Nephron progenitor cell (in vitro differentiated cells): ENCODE data around the gene ATP9B.

Experiments used
- DNase-seq: peaks from one replicate; pipeline ENCODE4 v3.0.0; 2021
- H3K27ac Mint-ChIP-seq: 2 replicates; pipeline ENCODE4 v1.8.0; 2021; ENCODE audit warnings: mild to moderate bottlenecking, moderate library complexity, mixed read lengths
- H3K27me3 Mint-ChIP-seq: 2 replicates; pipeline ENCODE4 v1.8.0; 2021; ENCODE audit warnings: mild to moderate bottlenecking, low read depth, mixed read lengths; ENCODE audit not compliant: poor library complexity
- H3K36me3 Mint-ChIP-seq: 2 replicates; pipeline ENCODE4 v1.8.0; 2021; ENCODE audit warnings: low read depth, mixed read lengths
- H3K4me1 Mint-ChIP-seq: 2 replicates; pipeline ENCODE4 v1.8.0; 2021; ENCODE audit warnings: mixed read lengths
- H3K4me3 Mint-ChIP-seq: 2 replicates; pipeline ENCODE4 v1.8.0; 2021; ENCODE audit warnings: mild to moderate bottlenecking, moderate library complexity, mixed read lengths
- H3K9me3 Mint-ChIP-seq: 2 replicates; pipeline ENCODE4 v1.8.0; 2021; ENCODE audit warnings: mild to moderate bottlenecking, moderate library complexity, mixed read lengths
- TF ChIP-seq, protein P1 (sequence below): fragments of 200-600 bp; sonication (generic); IDR thresholded peaks from 2 replicates; pipeline ENCODE4 v1.5.0; 2021; ENCODE audit warnings: antibody characterized with exemption

Gene ATP9B

DNA sequence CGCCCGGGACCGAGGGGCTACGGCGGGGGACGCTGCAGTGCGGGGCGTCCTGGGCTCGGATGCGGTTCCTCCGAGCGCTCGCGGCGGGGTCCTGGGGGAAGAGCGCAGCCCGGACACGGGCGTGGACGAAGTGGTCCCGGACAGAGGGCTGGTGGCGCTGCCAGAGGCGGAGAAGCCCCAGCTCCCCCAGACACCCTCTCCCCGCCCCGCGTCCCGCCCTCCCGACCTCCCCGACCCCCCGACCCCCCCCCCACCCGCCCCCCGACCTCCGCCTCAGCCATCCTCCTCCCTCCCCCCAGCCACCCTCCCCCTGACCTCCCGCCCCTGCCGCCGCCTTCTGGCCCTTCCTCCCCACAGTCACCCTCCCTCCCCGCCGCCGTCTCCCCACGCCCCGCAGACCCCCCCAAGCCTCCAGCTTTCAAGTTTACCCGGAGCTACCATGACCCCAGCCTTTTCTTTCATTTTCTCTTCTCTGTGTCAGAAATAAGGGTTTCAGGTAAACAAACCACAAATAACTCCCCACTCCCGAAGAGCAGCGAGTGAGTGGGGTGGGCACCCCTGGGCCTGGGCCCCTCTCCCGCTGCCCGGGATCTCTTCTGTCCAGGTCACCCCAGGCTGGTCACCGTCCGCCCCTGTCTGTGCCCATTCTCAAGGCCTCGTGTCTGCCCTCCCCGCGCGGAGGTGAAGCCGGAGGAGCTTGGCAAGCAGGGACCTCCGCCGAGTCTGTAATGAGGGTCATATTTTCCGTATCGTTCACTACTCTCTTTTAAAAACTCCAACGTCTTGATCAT lies 331.6 kb downstream of the ATP9B start:
- no peak overlapping the region for H3K27ac Mint-ChIP-seq
- no peaks in the 10 kb centered on the region for H3K36me3 Mint-ChIP-seq
- H3K4me1 Mint-ChIP-seq, result peaks cover 51% of the 10 kb centered on the region
- peak; percentile 39 for DNase-seq
- peaks cover 43% of the 10 kb centered on the region for H3K27me3 Mint-ChIP-seq
- peak overlapping the region; percentile 80 for H3K4me3 Mint-ChIP-seq
- H3K9me3 Mint-ChIP-seq, result no peaks in the 10 kb centered on the region
- TF ChIP-seq, protein P1, sequence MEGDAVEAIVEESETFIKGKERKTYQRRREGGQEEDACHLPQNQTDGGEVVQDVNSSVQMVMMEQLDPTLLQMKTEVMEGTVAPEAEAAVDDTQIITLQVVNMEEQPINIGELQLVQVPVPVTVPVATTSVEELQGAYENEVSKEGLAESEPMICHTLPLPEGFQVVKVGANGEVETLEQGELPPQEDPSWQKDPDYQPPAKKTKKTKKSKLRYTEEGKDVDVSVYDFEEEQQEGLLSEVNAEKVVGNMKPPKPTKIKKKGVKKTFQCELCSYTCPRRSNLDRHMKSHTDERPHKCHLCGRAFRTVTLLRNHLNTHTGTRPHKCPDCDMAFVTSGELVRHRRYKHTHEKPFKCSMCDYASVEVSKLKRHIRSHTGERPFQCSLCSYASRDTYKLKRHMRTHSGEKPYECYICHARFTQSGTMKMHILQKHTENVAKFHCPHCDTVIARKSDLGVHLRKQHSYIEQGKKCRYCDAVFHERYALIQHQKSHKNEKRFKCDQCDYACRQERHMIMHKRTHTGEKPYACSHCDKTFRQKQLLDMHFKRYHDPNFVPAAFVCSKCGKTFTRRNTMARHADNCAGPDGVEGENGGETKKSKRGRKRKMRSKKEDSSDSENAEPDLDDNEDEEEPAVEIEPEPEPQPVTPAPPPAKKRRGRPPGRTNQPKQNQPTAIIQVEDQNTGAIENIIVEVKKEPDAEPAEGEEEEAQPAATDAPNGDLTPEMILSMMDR, result no peak

DNA sequence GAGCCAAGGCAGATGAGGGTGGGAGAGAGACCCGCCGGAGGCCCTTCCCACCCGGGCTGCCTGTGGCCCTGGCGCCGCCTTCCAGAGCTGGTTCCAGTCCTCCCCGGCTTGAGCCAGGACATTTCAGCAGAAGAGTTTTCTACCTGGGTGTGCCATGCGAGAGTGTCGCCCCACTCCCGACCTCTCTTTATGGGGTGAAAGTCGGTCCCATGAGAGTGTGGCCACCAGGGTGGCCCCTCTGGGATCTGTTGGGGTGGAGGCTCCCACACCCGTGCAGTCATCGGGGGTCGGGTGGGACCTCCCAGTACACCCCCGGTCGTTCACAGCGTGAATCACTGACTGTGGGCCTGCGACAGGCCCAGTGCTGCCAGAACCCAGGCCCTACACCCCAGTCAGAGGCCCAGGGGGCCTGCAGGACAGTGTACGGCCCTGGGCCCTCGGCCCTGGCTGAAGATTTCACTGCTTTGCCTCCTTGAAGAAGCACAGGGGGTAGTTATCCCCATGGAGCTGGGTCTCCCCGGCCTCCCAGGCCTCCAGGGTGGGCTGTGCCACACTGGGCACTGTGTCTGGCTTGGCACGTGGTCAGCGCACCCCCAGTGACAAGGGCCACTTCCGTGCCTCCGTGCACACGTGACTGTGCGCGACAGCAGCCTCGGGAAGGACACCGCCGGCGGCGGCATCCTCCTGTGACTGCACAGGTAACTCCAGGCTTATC lies 332.5 kb downstream of the ATP9B start:
- H3K4me1 Mint-ChIP-seq, result peaks cover 59% of the 10 kb centered on the region
- H3K4me3 Mint-ChIP-seq, result peak overlapping the region; percentile 80
- H3K36me3 Mint-ChIP-seq, result peaks cover 7% of the 10 kb centered on the region
- peaks cover 35% of the 10 kb centered on the region for H3K27me3 Mint-ChIP-seq
- no peaks in the 10 kb centered on the region for H3K9me3 Mint-ChIP-seq
- H3K27ac Mint-ChIP-seq, result no peak overlapping the region
- TF ChIP-seq, protein P1, result no peak
- peak; percentile 9 for DNase-seq

DNA sequence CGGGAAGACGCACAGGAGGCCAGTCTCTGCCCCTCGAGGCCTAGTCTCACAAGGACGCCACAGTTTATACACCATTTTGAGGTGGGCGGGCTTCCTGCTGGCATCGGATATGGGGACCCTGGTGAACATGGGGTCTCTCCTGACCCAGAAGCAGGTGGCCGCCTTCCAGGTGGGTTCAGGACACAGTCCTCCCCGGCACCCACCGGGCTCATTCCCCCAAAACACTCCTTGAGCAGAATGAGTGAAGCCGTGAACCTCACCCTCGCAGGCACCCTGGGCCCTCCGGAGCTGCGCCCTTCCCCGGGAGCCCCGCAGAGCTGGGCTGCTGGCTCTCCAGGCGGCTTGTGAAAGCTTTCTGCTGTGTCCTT lies 333.0 kb downstream of the ATP9B start:
- Mint-ChIP-seq H3K36me3 (peaks cover 7% of the 10 kb centered on the region), H3K27ac (peak overlapping the region; percentile 32), H3K4me1 (peaks cover 59% of the 10 kb centered on the region)

DNA sequence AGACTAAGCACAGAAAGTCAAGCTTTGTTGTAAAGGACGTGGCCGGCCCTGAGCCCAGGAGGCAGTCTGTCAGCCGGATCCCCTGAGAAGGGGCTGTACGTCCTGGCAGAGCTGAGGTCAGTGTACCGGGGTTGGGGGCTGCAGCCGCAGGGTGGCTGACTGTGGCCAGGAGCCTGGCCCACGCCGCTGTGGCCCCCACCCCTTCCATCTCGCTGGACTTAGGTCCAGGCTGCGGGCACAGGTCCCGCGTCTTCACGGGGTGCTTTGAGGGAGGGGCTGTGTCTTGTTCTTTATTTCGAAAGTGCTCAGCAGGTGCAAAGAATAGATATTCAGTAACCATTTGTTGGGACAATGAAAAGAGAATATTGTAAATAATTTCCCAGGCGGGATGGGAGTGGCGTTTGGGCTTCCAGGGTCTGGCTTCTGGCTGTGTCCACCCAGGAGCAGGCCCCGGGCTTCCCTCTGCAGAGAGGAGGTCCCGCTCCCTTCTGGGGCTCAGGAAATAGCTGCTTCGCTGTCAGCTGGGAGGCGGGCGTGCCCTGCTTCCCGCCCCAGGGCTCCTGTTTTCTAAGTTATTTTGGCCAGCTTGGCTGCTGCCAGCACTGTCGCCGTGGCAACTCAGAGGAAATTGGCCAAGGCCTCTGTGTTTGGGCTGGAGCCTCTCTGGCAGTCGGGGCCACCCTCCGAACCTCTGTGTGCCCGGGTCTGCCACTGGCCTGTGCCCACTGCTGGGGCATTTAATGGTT lies 334.0 kb downstream of the ATP9B start:
- Mint-ChIP-seq H3K27ac (no peak overlapping the region), H3K4me1 (peaks cover 63% of the 10 kb centered on the region), H3K36me3 (peaks cover 13% of the 10 kb centered on the region), H3K9me3 (peaks cover 4% of the 10 kb centered on the region), H3K27me3 (peaks cover 20% of the 10 kb centered on the region), H3K4me3 (peak overlapping the region; percentile 29)
- DNase-seq, result peak; percentile 43
- TF ChIP-seq, protein P1, result no peak

More for the DNA sequence above, 333.0 kb downstream of the ATP9B start:
- no peaks in the 10 kb centered on the region for H3K9me3 Mint-ChIP-seq
- no peak for DNase-seq
- TF ChIP-seq, protein P1, result no peak
- H3K4me3 Mint-ChIP-seq, result peak overlapping the region; percentile 29
- peaks cover 29% of the 10 kb centered on the region for H3K27me3 Mint-ChIP-seq

DNA sequence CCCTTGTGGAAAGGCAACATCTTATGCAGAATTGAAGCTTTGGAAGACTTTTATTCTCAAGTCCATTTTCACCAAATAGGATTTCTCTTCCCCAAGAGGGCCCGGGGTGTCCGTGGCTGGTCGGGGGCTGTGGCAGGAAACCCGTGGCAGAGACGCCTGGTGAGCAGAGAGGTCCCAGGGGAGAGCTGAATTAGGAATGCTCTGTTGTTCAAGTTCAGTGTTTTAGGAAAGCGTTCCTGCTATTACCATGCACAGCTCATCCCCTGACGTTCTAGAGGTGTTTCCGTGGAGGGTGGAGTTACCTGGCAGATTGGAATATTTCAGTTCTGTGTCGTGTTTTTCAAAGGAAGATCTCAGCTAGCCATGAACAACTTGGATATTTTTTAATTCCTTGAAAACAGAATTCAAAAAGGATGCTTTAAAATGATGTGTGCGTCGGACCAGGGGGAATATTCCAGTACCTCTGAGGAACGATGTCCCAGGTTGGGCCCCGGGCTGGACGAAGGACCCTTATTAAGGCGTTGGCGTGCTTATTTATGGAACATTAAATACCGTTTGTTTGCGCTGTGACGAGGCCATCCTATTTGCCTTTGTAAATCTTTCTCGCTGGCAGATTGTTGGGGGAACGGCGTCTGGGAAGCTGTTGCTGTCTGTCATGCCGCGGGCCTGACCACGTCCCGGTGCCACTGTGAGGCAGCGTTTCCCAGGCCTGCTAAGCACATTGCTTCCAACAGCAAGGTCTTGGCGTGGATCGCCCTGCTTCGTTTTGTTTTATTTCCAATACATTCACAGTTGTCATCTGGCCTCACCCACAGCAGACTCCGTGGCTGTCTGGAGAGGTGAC lies 334.8 kb downstream of the ATP9B start:
- H3K4me1 Mint-ChIP-seq, result peaks cover 60% of the 10 kb centered on the region
- peak; percentile 1 for DNase-seq
- peaks cover 12% of the 10 kb centered on the region for H3K27me3 Mint-ChIP-seq
- no peak overlapping the region for H3K4me3 Mint-ChIP-seq
- H3K27ac Mint-ChIP-seq, result no peak overlapping the region
- peaks cover 4% of the 10 kb centered on the region for H3K9me3 Mint-ChIP-seq
- peaks cover 13% of the 10 kb centered on the region for H3K36me3 Mint-ChIP-seq
- TF ChIP-seq, protein P1, result no peak
